RPMI8226 (cell line): ENCODE measurements around the gene TEAD3.
"Not testable (repeated sequence)": the region's sequence is repeated elsewhere in the genome, so short reads cannot be mapped to it uniquely, and the experiment has no call there.

Experiments used
- DNase-seq: peaks from one replicate; pipeline ENCODE4 v3.0.0-alpha.2; 2015

TEAD3 gene

GRCh38 chr6:35496841-35497570, at the start of gene TEAD3:
TSS of gene TEAD3 (minus strand) at chr6:35497079.
- DNase-seq = peak; percentile 73

- DNase-seq = no peak
These were observed 48.0 kb upstream of the TEAD3 start for GRCh38 chr6:35544769-35545361.

GRCh38 chr6:35543459-35544193, 46.7 kb upstream of the TEAD3 start:
- DNase-seq = no peak

GRCh38 chr6:35541836-35542235, 45.0 kb upstream of the TEAD3 start:
- no peak for DNase-seq

- DNase-seq = no peak
These were observed 42.3 kb upstream of the TEAD3 start for GRCh38 chr6:35539223-35539622.

GRCh38 chr6:35535847-35536246, 39.0 kb upstream of the TEAD3 start:
- not testable (repeated sequence) for DNase-seq

GRCh38 chr6:35534407-35535170, 37.7 kb upstream of the TEAD3 start:
- DNase-seq = no peak

GRCh38 chr6:35533981-35534380, 37.1 kb upstream of the TEAD3 start:
- DNase-seq = no peak

- no peak for DNase-seq
These were observed 35.2 kb upstream of the TEAD3 start for GRCh38 chr6:35532126-35532525.

GRCh38 chr6:35524380-35525020, 27.6 kb upstream of the TEAD3 start:
- DNase-seq = no peak

- DNase-seq = peak; percentile 58
These were observed 26.1 kb upstream of the TEAD3 start for GRCh38 chr6:35522660-35523658.

GRCh38 chr6:35522151-35522550, 25.3 kb upstream of the TEAD3 start:
- DNase-seq = no peak

- no peak for DNase-seq
These were observed 24.4 kb upstream of the TEAD3 start for GRCh38 chr6:35521235-35521634.

GRCh38 chr6:35519313-35520015, 22.6 kb upstream of the TEAD3 start:
- DNase-seq = peak; percentile 21

GRCh38 chr6:35518566-35519312, 21.9 kb upstream of the TEAD3 start:
- DNase-seq = no peak

- DNase-seq = not testable (repeated sequence)
These were observed 21.1 kb upstream of the TEAD3 start for GRCh38 chr6:35517978-35518377.

- DNase-seq = no peak
These were observed 19.8 kb upstream of the TEAD3 start for GRCh38 chr6:35516712-35517111.

GRCh38 chr6:35515939-35516338, 19.1 kb upstream of the TEAD3 start:
- DNase-seq = not testable (repeated sequence)

GRCh38 chr6:35514587-35514986, 17.7 kb upstream of the TEAD3 start:
- DNase-seq = no peak

- no peak for DNase-seq
These were observed 15.9 kb upstream of the TEAD3 start, which contains the start of gene TULP1 for GRCh38 chr6:35512740-35513139. TSS of gene TULP1 (minus strand) at chr6:35512896. CDS start at chr6:35512858, 38 bp downstream.
